ENCODE results near the gene PLXDC2.

Gene PLXDC2

GRCh38 chr10:19937989-19938388, 121.8 kb downstream of the PLXDC2 start:
- no peak for DNase-seq (ENCODE audit: low read depth in 2 of 2)

- DNase-seq (ENCODE audit: low read depth in 2 of 2), result no peak
Observed at GRCh38 chr10:19941206-19941880, 125.1 kb downstream of the PLXDC2 start.

GRCh38 chr10:19944911-19945663, 128.9 kb downstream of the PLXDC2 start:
- no peak for DNase-seq (ENCODE audit: low read depth in 2 of 2)

GRCh38 chr10:19946245-19946644, 130.0 kb downstream of the PLXDC2 start:
- no peak for DNase-seq (ENCODE audit: low read depth in 2 of 2)

GRCh38 chr10:19946791-19947190, 130.6 kb downstream of the PLXDC2 start:
- DNase-seq (ENCODE audit: low read depth in 2 of 2), result no peak

- no peak for DNase-seq (ENCODE audit: low read depth in 2 of 2)
Observed at GRCh38 chr10:19947215-19947614, 131.0 kb downstream of the PLXDC2 start.

- DNase-seq (ENCODE audit: low read depth in 2 of 2), result no peak
Observed at GRCh38 chr10:19947656-19948055, 131.4 kb downstream of the PLXDC2 start.

GRCh38 chr10:19952224-19953010, 136.2 kb downstream of the PLXDC2 start:
- no peak for DNase-seq (ENCODE audit: low read depth in 2 of 2)

- no peak for DNase-seq (ENCODE audit: low read depth in 2 of 2)
Observed at GRCh38 chr10:19954601-19955000, 138.4 kb downstream of the PLXDC2 start.

GRCh38 chr10:19956516-19957032, 140.3 kb downstream of the PLXDC2 start:
- no peak for DNase-seq (ENCODE audit: low read depth in 2 of 2)

GRCh38 chr10:19958787-19959186, 142.6 kb downstream of the PLXDC2 start:
- DNase-seq (ENCODE audit: low read depth in 2 of 2), result no peak

- no peak for DNase-seq (ENCODE audit: low read depth in 2 of 2)
Observed at GRCh38 chr10:19961076-19962053, 145.1 kb downstream of the PLXDC2 start.

- no peak for DNase-seq (ENCODE audit: low read depth in 2 of 2)
Observed at GRCh38 chr10:19964625-19965024, 148.4 kb downstream of the PLXDC2 start.

- DNase-seq (ENCODE audit: low read depth in 2 of 2), result no peak
Observed at GRCh38 chr10:19966751-19967150, 150.5 kb downstream of the PLXDC2 start.

GRCh38 chr10:19967981-19968380, 151.7 kb downstream of the PLXDC2 start:
- no peak for DNase-seq (ENCODE audit: low read depth in 2 of 2)

- no peak for DNase-seq (ENCODE audit: low read depth in 2 of 2)
Observed at GRCh38 chr10:19968745-19969144, 152.5 kb downstream of the PLXDC2 start.

GRCh38 chr10:19970256-19970655, 154.0 kb downstream of the PLXDC2 start:
- no peak for DNase-seq (ENCODE audit: low read depth in 2 of 2)

GRCh38 chr10:19970717-19971116, 154.5 kb downstream of the PLXDC2 start:
- no peak for DNase-seq (ENCODE audit: low read depth in 2 of 2)

- no peak for DNase-seq (ENCODE audit: low read depth in 2 of 2)
Observed at GRCh38 chr10:19971343-19972052, 155.3 kb downstream of the PLXDC2 start.

- no peak for DNase-seq (ENCODE audit: low read depth in 2 of 2)
Observed at GRCh38 chr10:19974138-19974537, 157.9 kb downstream of the PLXDC2 start.

All from stimulated activated CD8-positive, alpha-beta memory T cell treated with anti-CD3 and anti-CD28 coated beads, Interleukin-7, amount 100 ng/mL, for 4 hours (primary cell).